Daoy (cell line): ENCODE data around the gene RNF40. TPM values are rescaled to one million over a fixed set of nuclear protein-coding genes. Genes with fewer than 3 reads are reported as not detected.

Source experiments
- DNase-seq: peaks from one replicate; pipeline ENCODE4 v3.0.0-alpha.2; 2015; ENCODE audit warnings: low read depth
- total RNA-seq: library from RNA; depleted of rRNA; stranded (reverse); fragments of >200 nt; shearing (Covaris generic); gene quantifications from 2 replicates; pipeline ENCODE4 v1.2.3, GENCODE V29; 2014

The RNF40 gene
- total RNA-seq, 1 experiment from 2014 or later = 58.9 TPM

DNA sequence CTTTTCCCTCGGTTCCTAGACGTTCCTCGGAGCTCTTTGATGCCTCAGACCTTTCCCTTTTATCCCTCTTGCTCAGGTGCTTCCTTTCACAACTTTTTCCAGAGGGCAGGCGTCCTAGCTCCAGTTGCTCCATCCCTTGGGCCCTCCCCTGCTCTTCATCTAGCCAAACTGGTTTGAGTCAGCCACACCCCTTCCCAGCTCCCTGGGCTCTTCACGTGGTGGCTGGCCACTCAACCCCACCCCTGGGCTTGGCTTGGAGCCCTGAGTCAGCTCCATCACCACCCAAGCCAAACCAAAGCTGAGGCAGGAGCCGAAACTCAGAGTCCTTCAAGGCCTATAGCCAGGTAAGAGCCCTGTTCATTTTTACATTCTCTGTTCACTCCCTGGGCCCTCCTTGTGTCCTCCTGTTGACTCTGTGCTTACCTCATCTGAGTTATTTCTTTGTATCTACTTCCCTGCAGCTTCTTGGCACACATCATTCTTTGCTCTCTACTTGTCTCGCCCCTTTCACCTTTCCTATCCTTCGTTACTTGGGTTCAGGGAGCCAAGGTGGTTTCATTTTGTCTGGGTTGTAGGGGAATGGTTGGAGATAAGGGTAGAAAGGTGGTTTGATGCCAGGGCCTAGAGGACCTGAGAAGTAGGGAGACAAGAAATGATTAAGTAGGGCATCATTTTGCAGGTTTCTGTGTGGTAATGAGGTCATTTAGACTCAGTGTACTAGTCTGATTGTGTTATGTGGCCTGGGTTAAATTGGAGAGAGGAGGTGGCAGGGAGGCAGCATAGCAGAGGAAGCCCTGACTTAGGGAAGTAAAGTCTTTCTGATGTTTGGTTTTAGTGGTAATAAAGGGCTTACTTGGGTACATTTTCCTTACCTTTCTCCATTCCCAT, 21.5 kb upstream of the RNF40 start:
- DNase-seq = peak; percentile 88

DNA sequence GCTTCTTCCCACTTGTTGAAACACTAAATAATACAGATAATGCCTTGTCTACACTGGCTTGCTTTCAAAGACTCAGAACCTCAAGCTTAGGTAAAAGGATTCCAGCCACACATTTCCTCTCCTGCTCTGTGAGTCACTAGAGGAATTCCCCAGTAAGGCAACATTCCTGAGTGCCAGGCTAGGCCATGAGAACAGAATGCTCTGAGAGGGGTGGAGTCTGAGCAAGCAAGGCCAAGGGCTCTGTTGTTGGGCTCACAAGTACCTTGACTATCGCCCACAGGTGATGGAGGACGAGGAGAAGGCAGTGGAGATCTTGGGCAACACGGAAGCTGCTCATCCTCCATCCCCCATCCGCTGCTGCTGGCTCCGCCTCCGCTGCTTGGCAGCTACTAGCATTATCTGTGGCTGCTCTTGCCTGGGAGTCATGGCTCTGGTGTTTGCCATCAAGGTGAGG, 20.6 kb upstream of the RNF40 start:
- DNase-seq = peak; percentile 90

DNA sequence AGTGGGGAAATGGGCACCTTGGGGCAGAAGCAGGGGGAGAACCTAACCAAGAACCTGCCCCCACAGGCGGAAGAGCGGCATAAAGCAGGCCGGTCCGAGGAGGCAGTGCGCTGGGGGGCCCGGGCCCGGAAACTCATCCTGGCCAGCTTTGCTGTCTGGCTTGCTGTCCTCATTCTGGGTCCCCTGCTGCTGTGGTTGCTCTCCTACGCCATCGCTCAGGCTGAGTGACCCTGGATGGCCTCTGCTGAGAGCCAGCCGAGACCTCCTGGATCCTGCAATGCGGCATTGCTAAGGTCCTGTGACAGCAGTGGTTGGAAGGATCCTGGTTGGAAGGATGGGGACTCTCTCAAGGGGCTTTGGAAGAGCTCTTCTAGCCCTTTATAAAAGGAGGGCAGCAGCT, 18.4 kb upstream of the RNF40 start:
- no peak for DNase-seq

DNA sequence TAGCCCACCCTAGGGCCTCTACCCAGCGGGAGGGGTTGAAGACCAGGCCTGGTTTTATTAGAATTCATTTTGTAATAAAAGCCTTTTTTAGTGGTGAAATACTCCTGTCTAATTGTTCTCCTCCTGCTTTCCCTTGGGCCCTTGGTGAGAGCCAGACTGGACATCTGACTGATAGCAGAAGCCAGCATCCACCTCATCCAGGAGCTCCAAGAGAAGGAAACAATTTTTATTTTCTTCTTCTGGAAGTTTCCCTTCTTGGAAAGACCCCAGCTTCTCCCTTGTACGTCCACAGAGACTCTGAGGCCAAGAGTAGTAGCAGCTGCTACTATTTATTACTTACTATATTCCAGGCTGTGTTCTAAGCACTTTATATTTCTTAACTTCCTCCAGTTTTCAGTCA, 17.9 kb upstream of the RNF40 start:
- DNase-seq = no peak

DNA sequence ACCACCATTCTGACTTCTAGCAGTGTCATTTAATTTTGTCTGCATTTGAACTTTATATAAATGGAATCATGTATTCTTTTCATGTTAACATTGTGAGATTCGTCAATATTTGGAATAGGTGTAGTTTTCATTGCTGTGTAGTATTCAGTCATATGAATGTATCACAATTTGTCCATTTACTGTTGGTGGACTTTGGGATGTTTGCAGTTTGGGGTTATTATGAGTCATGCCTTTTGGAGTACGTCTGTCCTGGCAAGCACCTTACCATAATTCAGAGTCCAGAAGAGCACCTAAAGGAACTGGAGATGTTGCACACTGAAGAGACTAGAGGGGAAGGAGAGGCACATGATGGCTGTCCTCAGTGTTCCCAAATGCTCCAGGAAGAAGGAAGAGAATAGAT, 17.0 kb upstream of the RNF40 start:
- no peak for DNase-seq

DNA sequence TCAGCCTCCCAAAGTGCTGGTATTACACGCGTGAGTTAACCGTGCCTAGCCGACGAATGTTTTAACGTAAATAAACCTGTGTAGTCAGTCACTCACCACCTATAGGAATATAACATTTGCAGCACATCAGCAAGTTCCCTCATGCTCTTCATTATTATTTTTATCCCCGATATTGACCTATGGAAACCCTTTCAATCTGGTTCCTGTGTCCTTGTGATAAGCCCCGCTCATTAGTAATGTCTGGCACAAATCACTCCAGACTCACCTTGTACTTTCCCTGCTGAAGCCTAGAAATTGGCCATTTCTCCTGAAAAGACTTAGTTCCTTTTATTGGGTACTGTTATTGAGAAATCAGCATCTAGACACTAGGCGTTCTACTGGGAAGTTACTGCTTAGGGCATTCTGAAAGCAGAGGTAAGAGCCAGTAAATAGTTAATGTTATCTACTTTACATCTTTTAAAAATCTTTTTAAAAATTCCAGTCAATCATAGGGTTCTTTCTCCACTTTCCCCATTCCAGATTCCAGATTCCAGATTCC, 15.4 kb upstream of the RNF40 start:
- DNase-seq = no peak

DNA sequence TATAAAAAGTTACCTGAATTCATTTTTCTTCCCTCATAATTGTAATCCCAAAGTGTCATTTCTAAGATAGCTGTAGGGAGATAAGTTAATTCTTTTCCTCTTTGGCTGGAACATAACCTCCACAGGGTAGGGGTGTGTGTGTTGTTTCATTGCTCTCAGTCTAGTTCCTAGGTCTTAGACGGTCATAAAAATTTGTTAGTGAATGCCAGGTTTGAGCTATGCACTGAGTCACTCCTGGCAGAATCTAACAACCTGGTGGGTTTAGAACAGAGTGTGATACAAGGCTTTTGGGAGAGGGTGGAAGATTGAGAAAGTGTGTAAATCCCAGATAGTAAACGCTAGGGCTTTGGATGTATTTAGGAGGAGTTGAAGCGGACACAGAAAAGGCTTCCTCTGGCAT, 14.8 kb upstream of the RNF40 start:
- peak; percentile 43 for DNase-seq

DNA sequence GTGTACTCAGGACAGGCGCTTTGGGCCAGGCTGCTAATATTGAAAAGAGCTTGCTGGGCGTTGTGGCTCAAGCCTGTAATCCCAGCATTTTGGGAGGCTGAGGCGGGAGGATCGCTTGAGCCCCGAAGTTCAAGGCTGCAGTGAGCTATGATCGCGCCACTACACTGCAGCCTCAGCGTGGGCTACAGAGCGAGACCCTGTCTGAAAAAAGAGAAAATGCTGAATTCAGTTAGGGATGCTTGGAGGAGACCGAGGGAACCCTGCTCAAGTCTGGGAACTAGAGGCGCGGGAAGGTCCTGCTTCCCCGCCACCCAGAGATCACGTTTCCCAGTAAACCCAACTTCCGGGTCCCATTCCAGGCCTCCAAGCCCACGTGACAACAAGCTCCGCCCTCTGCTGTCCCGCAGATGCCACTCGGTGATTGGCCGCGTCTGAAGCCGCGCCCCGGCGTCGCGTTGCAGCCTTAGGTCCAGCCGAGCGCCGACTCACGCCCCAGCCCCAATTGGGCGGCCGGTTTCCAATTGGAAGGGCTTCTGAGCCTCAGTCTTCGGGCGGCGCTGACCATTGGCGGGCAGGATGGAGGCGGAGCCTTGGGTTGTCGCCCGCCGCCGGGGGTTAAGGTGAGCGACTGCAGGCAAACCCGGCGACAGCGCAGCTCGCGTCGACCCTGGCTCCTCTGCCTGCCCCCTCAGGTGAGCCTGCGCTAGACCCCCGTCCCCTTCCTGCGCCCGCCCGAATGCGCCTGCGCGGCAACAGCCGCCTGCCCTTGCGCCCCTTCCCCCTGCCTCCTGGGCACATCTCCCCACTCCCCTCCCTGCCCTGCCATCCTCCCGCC, 14.1 kb upstream of the RNF40 start, which contains the start of gene PHKG2:
Gene PHKG2, plus strand, starts transcription at position 627 of the 835 bp plus-strand sequence. CDS start 396 bp downstream, outside the sequence.
- peak; percentile 99 for DNase-seq

DNA sequence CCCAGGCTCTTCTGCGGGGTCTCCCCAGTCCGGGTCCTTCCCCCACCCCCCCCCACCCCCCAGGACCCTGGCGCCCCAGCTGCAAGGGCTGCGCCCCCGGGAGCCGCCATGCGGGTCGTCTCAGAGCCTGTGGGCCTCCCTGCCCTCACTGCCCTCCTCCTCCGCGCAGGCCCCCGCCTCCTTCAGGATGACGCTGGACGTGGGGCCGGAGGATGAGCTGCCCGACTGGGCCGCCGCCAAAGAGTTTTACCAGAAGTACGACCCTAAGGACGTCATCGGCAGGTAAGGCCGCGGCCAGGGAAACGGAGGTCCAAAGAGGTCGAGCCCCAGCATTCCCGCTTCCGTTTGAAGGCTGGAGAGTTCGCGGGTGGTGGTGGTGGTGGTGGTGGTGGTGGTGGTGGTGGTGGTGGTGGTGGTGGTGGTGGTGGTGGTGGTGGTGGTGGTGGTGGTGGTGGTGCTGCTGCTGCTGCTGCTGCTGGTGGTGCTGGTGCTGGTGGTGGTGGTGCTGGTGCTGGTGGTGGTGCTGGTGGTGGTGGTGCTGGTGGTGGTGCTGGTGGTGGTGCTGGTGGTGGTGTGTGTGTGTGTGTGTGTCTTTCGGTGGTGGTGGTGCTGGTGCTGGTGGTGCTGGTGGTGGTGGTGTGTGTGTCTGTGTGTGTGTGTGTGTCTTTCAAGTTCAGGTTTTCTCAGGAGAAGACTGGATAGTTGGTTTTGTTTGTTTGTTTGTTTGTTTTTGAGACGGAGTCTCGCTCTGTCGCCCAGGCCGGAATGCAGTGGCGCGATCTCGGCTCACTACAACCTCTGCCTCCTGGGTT, 13.3 kb upstream of the RNF40 start:
- peak; percentile 40 for DNase-seq

DNA sequence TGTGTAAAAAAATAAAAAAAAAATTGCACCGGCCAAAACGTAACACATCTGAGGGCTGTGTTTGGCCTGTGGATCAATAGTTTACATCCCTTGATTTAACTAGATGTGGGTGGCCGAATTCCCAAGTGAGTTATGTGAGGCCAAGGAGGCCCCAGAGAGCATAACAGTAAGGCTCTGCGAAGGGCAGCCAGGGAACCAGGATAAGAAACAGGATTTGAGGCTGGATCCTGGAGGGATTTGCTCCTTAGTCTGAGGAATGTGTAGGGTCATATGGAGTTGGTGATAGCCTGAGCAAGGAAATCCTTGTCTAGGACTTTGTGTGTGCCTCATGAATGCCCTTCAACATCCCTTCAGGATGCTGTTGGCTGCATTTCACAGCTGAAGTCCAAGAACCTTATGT, 11.9 kb upstream of the RNF40 start:
- DNase-seq = no peak

DNA sequence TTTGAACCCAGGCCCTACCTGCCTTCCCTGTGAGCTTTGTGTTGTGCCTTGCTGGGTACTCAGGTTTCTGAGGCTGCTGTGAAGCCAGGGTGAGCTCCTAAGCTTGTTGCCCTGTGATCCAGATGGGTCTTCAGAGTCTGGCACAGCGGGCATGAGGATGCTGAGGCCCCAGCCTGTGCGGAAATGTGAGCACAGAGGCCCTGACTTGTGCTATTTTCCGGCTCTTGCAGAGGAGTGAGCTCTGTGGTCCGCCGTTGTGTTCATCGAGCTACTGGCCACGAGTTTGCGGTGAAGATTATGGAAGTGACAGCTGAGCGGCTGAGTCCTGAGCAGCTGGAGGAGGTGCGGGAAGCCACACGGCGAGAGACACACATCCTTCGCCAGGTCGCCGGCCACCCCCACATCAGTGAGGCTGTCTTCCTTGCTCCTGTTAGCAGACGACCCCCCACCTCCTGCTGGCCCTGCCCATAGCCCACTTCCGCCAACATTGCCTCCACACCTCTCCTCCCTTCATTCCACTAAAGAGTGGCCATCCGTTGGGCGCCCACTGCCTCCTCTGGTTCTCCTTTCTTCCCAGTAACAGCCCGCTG, 11.2 kb upstream of the RNF40 start:
- no peak for DNase-seq

DNA sequence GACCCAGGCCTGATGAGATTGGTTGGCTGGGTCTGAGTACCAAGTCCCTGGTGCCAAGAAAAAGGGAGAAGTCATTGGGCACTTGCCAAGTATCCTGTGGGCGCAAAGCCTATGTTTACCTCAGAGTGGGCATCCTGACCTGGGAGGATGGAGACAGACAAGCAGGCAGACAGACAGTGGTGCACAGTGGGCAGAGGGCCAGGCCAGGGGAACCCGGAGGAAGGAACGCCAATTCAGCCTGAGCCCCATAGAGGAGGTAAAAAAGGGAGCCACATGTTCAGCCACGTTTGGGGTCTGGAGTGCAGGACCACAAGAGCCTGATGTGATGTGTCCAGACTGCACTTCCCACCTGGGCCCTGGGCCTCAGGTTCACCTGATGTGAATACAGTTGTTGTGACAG, 8.5 kb upstream of the RNF40 start:
- DNase-seq = no peak

DNA sequence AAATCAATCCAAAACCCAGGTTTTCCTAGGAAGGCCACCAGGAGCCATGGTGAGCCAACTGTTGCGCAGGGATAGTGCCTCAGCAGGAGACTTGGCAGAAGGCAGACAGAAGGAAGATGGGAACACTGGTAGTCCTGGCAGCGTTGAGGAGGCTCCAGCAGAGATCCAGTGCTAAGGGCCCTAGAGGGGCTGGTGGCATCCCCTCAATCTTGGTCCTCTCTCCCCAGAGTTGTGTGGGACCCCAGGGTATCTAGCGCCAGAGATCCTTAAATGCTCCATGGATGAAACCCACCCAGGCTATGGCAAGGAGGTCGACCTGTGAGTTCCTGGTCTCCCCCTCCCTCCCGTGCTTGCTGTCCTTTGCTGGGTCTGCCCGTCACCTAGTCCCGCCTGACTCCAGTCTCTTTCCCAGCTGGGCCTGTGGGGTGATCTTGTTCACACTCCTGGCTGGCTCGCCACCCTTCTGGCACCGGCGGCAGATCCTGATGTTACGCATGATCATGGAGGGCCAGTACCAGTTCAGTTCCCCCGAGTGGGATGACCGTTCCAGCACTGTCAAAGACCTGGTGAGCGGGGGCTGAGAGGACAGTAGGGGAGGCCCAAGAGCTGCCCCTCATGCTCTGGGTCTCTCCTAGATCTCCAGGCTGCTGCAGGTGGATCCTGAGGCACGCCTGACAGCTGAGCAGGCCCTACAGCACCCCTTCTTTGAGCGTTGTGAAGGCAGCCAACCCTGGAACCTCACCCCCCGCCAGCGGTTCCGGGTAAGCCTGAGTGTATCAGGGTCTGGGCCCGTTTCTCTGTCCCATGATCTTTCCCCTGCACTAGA, 6.0 kb upstream of the RNF40 start:
- DNase-seq = no peak

DNA sequence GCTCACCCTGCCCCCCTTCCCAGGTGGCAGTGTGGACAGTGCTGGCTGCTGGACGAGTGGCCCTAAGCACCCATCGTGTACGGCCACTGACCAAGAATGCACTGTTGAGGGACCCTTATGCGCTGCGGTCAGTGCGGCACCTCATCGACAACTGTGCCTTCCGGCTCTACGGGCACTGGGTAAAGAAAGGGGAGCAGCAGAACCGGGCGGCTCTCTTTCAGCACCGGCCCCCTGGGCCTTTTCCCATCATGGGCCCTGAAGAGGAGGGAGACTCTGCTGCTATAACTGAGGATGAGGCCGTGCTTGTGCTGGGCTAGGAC, 5.4 kb upstream of the RNF40 start:
- DNase-seq = no peak

DNA sequence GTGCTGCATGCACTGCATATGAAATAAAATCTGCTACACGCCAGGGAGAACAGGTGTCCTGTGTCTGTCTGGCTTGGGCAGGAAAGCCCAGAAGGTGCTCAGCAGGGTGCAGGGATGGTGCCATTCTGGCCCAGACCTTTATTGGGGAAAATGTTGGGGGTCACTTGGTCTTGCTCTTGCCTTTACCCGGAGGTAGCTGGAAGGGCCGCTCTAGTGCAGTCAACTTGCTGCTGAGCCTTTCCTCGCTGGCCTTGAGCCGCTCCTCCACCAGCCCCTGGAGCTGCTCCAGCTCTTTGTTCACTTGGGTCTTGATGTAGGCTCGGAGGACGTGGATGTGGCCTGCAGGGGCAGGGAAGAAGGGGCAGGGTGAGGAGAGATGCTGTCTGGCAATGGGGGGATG, 4.8 kb upstream of the RNF40 start:
- no peak for DNase-seq

DNA sequence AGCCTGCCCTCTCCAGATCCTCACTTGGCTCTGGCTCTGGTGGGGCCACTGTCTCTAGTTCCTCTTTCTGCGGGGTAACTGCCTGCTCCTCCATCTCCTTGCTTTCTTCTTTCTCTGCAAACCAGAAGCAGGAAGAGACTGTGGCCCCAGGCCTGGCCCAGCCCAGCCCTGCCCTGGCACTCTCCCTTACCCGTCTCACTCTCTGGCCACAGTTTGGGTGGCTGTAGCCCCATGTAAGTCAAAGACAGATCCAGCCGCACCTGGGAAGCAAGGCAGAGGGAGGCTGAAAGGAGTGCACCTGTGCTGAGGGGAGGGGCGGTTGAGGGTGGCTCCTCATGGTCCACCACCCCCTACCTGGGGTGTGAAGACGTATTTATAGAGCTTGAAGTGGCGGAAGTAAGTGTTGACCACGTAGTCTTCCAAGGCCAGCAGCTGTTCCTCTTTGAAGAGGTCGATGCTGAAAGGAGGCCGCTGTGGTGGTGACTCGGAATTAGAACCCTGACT, 3.1 kb upstream of the RNF40 start:
- no peak for DNase-seq

DNA sequence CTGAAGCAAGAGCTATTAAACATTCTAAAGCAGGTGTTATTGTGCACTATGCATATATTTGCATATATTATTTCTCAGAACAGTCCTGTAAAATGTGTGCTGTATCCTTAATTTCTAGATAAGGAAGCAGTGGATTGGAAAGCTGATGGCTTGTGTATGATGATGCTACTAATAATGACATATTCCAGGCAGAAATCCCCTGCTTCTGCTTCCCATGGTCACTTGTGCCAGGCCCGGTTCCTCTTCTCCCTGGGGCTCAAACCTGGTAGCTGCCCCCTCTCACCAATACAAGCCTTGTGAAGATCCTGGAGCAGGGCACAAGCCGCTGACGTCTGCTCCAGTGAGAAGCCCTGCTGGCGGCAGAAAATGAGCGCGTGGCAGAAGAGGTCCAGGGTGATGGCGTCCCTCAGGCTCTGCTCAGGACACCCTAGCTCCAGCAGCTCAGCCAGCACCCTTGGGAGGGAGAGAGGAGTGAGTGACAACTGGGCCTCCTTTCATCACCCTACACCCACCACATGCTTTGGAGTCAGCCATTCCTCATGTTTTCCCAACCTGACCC, 2.0 kb upstream of the RNF40 start:
- DNase-seq = no peak

DNA sequence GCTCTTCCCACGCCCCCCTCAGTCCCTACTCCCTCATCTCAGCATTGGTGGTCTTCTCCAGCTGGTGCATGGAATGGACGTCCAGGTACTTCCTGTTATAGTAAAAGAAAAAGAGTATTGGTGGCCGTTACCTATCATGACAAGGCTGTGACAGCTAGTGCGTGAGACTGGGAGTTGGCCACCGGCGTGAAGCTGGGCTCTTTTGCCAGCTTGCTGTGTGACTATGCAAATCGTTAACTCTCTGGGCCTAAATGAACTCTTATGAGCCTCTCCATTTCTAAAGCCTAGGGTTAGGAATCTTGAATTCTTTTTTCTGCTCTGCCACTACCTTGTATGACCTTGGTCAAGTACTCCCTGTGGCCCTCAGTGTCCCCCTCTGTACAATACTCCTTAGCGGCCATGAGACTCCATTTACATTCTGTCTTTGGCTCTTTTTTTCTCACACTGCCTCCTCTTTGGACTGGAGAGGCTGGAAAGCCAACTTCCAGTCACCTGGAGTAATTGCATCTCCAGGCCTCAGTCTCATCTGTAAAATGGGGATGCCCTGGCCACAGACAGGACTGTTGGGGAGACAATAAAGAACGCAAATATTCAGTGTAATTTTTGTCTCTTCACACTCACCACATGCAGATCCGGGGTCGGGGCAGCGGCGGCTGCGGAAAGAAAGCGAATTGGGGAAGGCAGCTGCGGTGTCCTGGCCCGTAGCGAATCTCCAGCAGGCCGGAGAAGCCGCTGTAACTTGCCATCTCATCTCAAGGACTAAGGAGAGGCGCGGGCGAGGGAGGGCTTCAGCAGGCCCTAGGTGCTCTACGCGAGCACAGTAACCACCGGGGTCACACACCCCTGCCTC, 1.3 kb upstream of the RNF40 start:
- DNase-seq = no peak

DNA sequence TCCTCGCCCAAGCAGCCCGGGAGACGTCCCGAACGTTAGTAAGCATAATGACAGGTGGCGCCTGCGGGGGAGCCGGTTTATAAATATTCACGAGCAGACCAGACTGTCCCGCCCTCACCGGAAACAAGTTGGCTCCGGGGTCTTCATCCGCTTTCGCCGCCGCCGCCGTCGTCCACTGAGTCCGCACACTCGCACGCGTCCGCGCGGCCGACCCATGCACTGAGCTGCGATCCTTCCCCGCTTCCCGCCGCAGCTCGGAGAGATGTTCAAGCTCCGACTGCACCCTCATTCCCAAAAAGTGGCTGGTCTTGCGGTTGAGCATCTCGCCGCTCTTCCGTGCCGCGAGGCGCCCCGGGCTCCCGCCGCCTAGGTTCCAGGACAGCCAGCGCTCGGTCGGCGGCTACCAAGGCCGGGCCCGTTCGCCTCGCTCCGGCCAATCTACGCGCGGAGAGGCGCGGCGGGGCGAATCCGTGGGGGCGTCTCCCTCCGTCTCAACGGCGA, 645 bp upstream of the RNF40 start:
- peak; percentile 35 for DNase-seq
